Measurements from ENCODE around the gene ENTPD3. TPM values are rescaled to one million over a fixed set of nuclear protein-coding genes. Genes with fewer than 3 reads are reported as not detected.
A peak's percentile ranks its signal among the peaks of the same experiment; 100 is the strongest.

ENTPD3 gene
- total RNA-seq, 1 donor from 2014 or later: not detected

GRCh38 chr3:40452876-40453730 is 66.1 kb downstream of the ENTPD3 start:
- Mint-ChIP-seq H3K36me3 (ENCODE audit: low read depth, unreplicated experiment) (peaks cover 5% of the 10 kb centered on the region), H3K4me1 (ENCODE audit: unreplicated experiment) (peaks cover 21% of the 10 kb centered on the region), H3K27me3 (ENCODE audit: unreplicated experiment) (peaks cover 4% of the 10 kb centered on the region), H3K4me3 (ENCODE audit: unreplicated experiment) (peak overlapping the region; percentile 90), H3K9me3 (ENCODE audit: unreplicated experiment) (no peaks in the 10 kb centered on the region), H3K27ac (ENCODE audit: unreplicated experiment) (peak overlapping the region; percentile 97)
- TF ChIP-seq CTCF (IDR thresholded peaks at IDR 0.05; ENCODE audit: unreplicated experiment): no peak
- peak; percentile 95 for DNase-seq (ENCODE audit: low spot score)

GRCh38 chr3:40453933-40454332 is 66.9 kb downstream of the ENTPD3 start:
- H3K9me3 Mint-ChIP-seq (ENCODE audit: unreplicated experiment): no peaks in the 10 kb centered on the region
- peaks cover 4% of the 10 kb centered on the region for H3K27me3 Mint-ChIP-seq (ENCODE audit: unreplicated experiment)
- H3K4me1 Mint-ChIP-seq (ENCODE audit: unreplicated experiment): peaks cover 27% of the 10 kb centered on the region
- H3K27ac Mint-ChIP-seq (ENCODE audit: unreplicated experiment): no peak overlapping the region
- DNase-seq (ENCODE audit: low spot score): no peak
- H3K36me3 Mint-ChIP-seq (ENCODE audit: low read depth, unreplicated experiment): peaks cover 13% of the 10 kb centered on the region
- H3K4me3 Mint-ChIP-seq (ENCODE audit: unreplicated experiment): no peak overlapping the region
- TF ChIP-seq CTCF (IDR thresholded peaks at IDR 0.05; ENCODE audit: unreplicated experiment): no peak

- Mint-ChIP-seq H3K27me3 (ENCODE audit: unreplicated experiment) (peaks cover 4% of the 10 kb centered on the region), H3K4me3 (ENCODE audit: unreplicated experiment) (peak overlapping the region; percentile 96), H3K36me3 (ENCODE audit: low read depth, unreplicated experiment) (peaks cover 17% of the 10 kb centered on the region), H3K4me1 (ENCODE audit: unreplicated experiment) (peaks cover 29% of the 10 kb centered on the region), H3K9me3 (ENCODE audit: unreplicated experiment) (no peaks in the 10 kb centered on the region), H3K27ac (ENCODE audit: unreplicated experiment) (no peak overlapping the region)
- DNase-seq (ENCODE audit: low spot score): no peak
- no peak for TF ChIP-seq CTCF (IDR thresholded peaks at IDR 0.05; ENCODE audit: unreplicated experiment)
Observed at GRCh38 chr3:40455328-40455727, 68.3 kb downstream of the ENTPD3 start.

GRCh38 chr3:40456279-40456939 is 69.4 kb downstream of the ENTPD3 start:
- H3K4me1 Mint-ChIP-seq (ENCODE audit: unreplicated experiment): peaks cover 29% of the 10 kb centered on the region

More at GRCh38 chr3:40456279-40456939, 69.4 kb downstream of the ENTPD3 start:
- no peak for TF ChIP-seq CTCF (IDR thresholded peaks at IDR 0.05; ENCODE audit: unreplicated experiment)
- H3K36me3 Mint-ChIP-seq (ENCODE audit: low read depth, unreplicated experiment): peaks cover 21% of the 10 kb centered on the region
- H3K4me3 Mint-ChIP-seq (ENCODE audit: unreplicated experiment): peak overlapping the region; percentile 96
- peak overlapping the region; percentile 95 for H3K27ac Mint-ChIP-seq (ENCODE audit: unreplicated experiment)
- peaks cover 4% of the 10 kb centered on the region for H3K27me3 Mint-ChIP-seq (ENCODE audit: unreplicated experiment)
- DNase-seq (ENCODE audit: low spot score): no peak
- H3K9me3 Mint-ChIP-seq (ENCODE audit: unreplicated experiment): no peaks in the 10 kb centered on the region
